Choroid plexus epithelial cell (primary cell): ENCODE results near the gene EVC2.
A peak's percentile ranks its signal among the peaks of the same experiment; 100 is the strongest.

ENCODE experiments used
- DNase-seq: peaks from one replicate; pipeline ENCODE4 v3.0.0-alpha.2; 2010; ENCODE audit warnings: low read depth
- H3K4me3 ChIP-seq: 2 replicates; pipeline ENCODE4 v1.5.1; 2011; ENCODE audit warnings: low read depth, mild to moderate bottlenecking, control low read depth, low read length, moderate library complexity
- CTCF ChIP-seq: conservative IDR thresholded peaks from 2 replicates; pipeline ENCODE4 v1.5.1; 2011; ENCODE audit warnings: low read depth, mild to moderate bottlenecking, control low read depth, inconsistent platforms, low read length, moderate library complexity

EVC2 gene

GRCh38 chr4:5658974-5659373 is 49.4 kb downstream of the EVC2 start:
- no peak overlapping the region for H3K4me3 ChIP-seq
- TF ChIP-seq CTCF = no peak
- DNase-seq = no peak

- TF ChIP-seq CTCF = no peak
- peak; percentile 35 for DNase-seq
- no peak overlapping the region for H3K4me3 ChIP-seq
These were observed 51.9 kb downstream of the EVC2 start for GRCh38 chr4:5656415-5656814.

- no peak for TF ChIP-seq CTCF
- no peak overlapping the region for H3K4me3 ChIP-seq
- DNase-seq = no peak
These were observed 53.6 kb downstream of the EVC2 start for GRCh38 chr4:5654791-5655190.

- no peak for DNase-seq
- TF ChIP-seq CTCF = no peak
- no peak overlapping the region for H3K4me3 ChIP-seq
These were observed 57.3 kb downstream of the EVC2 start for GRCh38 chr4:5651089-5651488.

- H3K4me3 ChIP-seq = no peak overlapping the region
- DNase-seq = no peak
- no peak for TF ChIP-seq CTCF
These were observed 58.3 kb downstream of the EVC2 start for GRCh38 chr4:5650040-5650439.

- TF ChIP-seq CTCF = no peak
- no peak overlapping the region for H3K4me3 ChIP-seq
- DNase-seq = no peak
These were observed 61.0 kb downstream of the EVC2 start for GRCh38 chr4:5647351-5647750.

- DNase-seq = no peak
- no peak overlapping the region for H3K4me3 ChIP-seq
- TF ChIP-seq CTCF = no peak
These were observed 68.3 kb downstream of the EVC2 start for GRCh38 chr4:5640096-5640495.
